ENCODE results near the gene RIC3.
"Not testable (repeated sequence)": the region's sequence is repeated elsewhere in the genome, so short reads cannot be mapped to it uniquely, and the experiment has no call there.

The RIC3 gene

DNA sequence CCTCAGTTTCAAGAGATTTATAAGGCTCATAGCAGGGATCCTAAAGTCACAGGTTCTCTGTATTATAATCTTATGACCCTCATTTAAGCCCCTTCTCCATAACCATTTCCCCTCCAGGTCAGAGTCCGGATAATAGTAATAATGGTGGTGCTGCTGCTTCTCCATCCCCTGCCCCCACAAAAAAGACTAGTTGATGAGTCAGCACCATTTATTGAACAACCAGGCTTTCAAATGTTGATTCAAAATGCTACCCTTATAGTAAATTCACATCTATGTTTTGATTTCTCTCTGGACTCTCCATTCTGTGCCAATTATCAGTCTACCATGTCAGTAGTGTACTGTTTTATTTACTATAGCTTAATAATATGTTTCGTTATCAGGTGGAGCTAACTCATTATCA is 17.6 kb upstream of the RIC3 start:
- no peak for DNase-seq

DNA sequence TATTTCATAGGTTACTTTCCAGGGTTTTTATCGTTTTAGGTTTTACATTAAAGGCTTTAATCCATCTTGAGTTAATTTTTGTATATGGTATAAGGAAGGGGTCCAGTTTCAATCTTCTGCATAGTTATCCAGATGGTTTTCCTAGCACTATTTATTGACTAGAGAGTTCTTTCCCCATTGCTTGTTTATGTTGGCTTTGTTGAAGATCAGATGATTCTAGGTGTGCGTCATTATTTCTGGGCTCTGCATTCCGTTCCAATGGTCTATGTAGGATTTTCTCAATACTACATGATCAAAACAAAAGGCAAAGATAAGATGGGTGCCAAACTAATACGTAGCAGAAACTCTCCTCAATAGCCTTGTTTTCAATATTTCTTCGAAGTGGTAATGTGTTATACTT is 14.3 kb upstream of the RIC3 start:
- no peak for DNase-seq

DNA sequence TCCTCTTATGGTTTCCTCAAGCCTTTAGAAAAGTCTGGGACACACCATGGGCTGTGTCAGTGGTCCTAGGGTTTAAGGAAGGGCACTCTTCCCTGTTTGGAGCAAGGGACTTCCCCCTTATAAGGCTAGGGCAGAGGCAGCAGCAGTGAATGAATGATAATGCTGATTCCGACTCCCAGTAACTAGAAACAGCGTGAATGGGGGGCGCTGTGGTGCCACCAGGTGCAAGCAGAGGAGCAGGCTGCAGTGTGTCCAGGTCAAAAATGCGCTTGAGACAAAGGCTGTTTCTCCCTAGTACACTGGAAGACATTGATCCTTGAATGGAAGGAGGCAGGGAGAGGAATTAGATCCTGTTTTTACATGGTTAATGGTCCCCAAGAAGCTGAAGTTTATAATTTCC is 11.6 kb upstream of the RIC3 start:
- DNase-seq = no peak

DNA sequence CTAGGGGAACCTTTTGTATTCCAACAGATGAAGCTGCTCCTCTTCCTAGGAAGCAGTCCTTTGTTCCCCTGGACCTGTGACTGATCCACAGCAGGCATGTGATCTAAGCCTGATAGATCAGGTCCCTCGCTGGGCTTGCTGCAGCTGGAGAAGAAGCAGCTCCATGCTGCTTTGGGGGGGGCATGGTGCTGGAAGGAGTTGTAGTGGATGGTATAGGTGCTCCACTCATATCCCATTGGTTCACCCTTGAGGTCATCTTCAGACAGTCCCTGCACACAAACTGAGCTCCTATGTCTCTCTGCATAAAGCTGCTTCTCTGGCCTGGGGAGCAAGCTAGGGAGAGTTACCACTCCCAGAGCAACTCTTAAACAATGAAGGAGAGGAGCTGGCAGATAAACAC is 9.5 kb upstream of the RIC3 start:
- DNase-seq = no peak

DNA sequence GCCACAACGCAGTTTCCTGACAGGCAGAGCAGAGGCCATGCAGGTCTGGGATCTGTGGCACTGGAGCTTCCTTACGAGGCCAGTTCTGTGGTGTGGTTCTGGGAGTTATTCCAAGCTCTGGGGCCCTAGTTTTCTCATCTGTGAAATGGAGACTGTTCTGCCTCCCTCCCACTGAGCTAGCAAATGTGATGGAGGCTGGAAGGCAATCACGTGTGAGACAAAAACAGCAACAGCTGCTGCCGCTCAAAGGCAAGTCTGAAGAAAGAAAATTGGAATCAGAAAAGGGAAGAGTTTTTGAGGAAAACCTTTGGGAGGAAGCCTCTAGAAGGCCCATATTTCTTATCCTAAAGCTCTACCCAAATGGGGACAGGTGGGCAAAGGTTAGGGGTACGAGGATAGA is 8.3 kb upstream of the RIC3 start:
- no peak for DNase-seq

DNA sequence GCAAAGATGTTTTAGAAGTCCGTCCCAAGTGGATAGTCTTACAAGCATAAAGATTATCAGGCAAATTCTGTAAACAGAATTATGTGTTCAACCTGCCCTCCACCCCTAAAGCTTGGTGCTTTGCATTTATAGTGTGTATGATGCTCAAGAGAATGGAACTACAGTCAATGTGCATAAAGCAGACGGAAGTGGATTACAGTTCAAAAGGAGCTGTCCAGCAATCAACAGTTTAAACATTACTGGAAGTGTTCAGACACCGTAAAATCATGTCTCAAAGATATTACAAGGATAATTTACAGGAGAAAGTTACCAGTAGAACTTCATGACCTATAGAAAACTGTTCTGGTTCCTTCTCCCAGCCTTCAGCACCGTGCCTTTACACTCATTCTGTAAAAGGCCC is 1.0 kb downstream of the RIC3 start:
- DNase-seq = no peak

DNA sequence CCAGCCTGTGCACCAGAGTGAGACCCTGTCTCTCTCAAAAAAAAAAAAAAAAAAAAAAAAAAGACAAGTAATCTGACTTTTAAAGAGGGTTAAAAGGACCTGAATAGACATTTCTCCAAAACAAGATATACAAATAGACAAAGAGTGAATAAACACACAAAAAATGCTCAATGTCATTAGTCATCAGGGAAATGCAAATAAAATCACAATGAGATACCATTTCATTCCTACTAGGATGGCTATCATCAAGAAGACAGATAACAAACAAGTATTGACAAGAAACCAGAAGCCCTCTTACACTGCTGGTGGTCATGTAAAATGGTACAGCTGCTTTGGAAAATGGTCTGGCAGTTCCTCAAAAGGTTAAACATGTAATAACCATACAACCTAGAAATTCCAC is 4.1 kb downstream of the RIC3 start:
- no peak for DNase-seq

DNA sequence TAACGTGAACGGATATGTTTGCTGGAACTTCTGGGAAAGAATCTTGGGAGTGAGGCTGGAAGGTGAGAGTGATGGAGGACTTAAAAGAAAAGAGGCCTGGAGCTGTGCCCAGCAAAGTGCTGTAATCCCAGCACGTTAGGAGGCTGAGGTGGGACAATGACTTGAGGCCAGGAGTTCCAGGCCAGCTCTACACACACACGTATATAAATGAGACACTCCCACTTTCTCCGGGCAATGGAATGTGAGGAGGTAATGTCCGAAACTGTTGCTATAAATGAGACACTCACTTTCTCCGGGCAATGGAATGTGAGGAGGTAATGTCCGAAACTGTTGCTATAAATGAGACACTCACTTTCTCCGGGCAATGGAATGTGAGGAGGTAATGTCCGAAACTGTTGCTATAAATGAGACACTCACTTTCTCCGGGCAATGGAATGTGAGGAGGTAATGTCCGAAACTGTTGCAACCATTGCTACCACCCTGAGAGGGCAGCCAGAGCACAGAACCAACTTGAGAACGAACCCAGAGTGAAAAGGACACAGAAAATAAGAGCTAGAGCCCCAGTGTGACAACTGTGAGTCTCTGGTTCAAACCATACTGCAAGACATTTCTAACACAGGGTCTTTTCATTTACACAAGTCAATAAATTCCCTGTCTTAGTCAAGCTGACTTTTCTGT is 7.1 kb downstream of the RIC3 start:
- DNase-seq = not testable (repeated sequence)

DNA sequence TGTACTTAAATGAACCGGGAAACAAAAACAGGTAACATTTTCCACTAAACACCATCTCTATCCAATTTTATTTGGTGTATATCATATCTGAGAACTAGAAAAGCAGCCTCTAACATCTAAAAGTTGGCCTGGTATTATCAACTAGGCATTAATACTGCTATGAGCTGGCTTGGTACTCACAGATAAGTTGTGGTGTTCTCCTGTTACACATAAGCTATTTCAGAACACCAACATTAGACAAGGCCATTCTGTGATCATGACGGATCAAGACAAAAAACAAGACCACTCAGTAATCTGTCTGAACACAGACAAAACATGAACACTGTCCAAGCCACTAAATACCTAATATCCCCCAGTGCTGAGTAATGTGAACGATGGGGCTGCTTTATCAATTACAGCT is 11.9 kb downstream of the RIC3 start:
- no peak for DNase-seq

DNA sequence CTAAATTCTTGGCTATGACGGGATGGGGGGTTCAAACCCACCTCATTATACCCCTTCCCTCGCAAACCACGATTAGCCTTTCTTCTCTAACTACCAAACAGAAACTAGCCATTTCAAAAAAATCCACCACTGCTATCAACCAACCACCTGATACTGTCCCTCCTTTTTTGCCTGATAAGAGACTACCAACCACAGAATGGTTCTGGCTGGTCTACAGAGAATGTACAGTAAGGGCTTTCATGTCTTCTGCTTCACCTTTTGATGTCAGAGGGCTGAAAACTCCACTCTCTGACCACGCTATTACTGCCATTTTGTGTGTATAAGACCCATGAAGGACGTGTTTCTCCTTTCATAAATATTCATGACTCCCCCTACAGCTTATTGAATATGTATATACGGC is 19.1 kb downstream of the RIC3 start:
- no peak for DNase-seq

DNA sequence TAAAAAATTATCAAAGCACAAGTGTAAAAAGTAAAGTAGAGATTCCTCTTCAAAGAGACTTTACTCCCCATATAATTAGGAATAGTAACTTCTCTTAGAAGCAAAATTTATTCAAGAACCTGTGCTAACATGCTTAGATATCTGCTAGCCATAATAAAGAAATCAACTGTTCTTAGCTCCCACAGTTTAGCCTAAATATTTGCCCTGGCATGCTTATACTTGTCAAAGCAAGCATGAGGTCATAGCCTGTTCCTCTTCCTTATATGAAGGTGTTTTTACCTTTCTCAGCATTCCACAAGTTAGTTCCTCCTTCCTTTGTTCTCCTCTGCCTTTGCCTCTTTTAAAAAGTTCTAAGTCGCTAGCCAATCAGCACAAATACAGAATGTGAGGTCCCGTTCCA is 30.3 kb downstream of the RIC3 start:
- no peak for DNase-seq

DNA sequence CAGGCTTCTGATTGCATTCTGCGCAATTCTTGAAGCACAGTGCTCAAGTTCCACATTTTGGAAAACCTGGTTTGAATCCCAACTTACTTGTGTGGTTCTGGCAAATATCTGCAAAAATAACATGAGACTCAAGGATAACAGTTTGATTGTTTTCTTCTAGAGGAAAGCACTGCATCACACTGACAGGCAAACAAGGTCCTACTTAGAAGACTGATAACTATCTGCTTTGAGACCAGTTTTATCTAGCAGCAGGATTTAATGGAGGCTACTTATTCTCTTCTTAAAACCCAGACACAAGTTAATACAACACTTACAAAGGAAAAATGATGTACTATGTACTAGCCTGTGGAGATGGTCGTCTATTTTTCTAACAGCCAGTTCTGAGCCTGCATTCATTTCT is 41.4 kb downstream of the RIC3 start:
- no peak for DNase-seq

DNA sequence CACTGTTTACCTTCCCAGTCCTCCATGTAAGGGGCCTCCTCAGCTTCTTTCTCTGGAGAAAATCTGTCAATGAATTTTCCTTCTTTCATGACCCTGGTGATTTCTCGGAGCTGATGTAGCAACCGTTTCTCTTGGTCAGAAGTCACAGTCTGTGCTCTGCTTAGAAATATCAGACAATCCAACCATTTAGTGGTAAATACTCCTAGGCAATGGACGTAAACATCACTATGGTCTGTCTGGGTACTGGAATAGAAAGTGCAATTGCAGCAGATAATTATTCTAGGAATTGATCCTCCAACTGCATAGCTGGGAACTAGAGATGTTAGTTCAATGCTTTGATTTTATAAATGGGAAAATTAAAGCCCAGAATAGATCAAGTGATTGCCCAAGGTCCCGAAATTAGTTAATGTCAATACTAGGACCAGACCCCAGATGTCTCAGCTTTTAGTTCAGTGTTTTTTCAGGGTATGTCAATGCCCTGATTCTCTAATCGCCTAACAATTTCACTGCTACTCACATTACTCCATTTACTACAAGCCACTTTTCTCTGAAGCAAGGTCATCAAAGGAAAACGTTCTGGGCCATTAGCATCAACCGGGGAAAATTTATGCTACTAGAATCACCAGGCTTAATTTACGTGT is 42.1 kb downstream of the RIC3 start:
- no peak for DNase-seq

DNA sequence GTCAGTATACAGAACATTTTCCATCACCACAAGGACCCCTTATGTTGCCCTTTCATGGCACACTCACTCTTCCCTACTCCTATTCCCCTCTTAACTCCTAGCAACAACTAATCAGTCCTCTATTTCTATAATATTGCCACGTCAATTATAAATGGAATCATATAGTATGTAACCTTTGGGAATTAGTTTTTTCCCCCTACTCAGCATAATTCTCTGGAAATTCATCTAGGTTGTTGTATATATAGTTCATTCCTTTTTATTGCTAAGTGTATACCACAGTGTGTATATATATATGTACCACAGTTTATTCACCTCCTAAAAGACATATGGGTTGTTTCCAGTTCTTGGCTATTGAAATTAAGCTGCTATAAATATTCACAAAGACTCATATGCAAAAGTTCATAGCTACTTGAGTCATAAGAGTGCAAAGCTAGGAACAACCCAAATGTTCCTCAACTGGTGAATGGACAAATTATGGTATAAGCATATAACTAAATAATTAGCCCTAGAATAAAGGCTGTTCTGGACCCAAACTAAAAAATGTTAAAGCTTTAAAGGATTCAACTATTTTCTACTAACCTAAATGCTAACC is 46.6 kb downstream of the RIC3 start:
- no peak for DNase-seq

DNA sequence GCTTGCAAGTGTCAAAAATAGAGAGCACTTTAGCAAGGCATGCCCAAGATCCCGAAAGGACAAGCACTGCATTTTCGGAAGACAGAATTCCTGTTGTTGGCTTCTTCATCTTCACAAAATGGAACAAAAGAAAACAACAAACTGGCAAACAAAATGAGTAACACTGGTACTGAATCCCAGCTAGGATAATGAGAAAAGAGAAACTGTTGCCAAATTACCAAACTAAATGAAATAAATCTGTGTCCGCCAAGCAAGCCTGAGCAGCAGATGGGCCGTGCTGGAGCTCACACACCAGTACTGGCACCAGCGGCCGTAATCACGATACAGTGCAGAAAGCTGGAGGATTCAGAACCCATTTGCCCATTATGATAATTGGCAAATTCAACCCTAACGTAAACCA is 57.2 kb downstream of the RIC3 start:
- DNase-seq = no peak

DNA sequence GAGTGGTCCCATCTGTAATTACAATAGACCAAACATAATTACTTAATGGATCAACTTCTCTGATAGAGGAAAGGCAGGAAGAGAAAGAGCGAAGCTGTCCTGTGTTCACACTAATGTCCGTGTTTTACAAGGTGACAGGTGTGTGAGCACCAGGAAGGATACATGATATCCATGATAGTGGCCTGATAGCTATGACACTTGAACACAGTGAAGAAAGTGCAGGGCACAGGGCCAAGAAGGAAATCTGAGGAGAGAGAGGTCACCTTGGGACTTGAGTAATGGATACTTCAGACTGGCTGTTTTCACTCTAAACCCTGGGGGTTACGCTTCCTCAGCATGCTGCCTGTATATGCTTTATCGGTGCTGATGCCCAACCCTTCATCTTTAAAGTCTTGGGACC is 58.4 kb downstream of the RIC3 start:
- DNase-seq = no peak

DNA sequence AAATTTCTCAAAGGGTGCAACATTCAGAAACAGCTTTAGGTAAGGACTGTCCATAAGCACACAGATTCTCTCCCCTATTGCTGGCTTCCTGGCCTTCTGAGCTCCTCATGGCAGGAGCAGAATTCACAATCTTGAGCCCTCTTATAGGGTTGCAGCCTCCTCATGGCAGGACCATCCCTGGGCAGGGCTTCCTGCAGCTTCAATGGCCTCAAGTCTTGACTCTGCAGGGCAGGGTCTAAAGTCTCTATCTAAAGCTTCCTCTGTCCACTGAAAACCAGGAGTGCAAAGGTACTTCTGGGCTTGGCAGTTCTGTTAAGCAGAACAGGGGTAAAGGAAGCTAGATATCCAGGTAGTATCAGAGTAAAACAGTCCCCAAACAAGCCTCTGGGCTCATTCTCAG is 59.1 kb downstream of the RIC3 start:
- no peak for DNase-seq

DNA sequence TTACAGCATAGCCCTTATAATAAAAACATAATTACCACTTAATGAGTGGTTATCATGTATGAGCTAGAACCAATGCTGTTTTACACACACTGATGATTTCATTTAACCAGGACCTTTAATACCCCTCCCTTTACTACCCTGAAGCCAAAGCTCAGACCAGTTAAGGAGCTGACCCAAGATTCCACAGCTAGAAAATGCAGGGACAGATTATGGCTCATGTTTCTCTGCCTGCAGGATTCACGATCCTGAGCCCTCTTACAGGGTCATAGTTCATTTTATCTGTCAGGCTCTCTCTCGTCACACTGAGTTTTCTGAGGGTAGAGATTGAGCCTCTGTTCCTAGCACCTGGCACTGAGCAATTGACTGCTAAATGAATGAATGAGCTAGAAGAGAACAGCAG is 60.4 kb downstream of the RIC3 start:
- no peak for DNase-seq

DNA sequence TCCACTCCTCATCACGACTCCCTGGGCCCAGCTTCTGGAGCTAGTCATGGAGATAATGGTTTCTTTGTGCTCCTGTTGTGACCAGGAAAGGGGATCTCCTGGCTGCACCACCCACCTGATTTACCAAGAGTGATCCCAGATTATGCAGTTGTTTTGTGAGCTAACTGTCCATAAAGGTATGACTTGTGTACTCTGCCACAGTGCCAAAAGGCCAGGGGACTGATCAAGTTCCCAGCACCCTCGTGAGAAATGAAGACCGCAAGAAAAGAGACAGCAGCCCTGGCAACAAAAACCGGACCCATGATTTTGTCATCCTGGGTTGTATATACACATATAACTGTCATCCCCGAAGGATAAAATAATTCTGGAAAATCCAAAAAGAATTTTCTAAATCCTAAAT is 61.2 kb downstream of the RIC3 start:
- DNase-seq = no peak

DNA sequence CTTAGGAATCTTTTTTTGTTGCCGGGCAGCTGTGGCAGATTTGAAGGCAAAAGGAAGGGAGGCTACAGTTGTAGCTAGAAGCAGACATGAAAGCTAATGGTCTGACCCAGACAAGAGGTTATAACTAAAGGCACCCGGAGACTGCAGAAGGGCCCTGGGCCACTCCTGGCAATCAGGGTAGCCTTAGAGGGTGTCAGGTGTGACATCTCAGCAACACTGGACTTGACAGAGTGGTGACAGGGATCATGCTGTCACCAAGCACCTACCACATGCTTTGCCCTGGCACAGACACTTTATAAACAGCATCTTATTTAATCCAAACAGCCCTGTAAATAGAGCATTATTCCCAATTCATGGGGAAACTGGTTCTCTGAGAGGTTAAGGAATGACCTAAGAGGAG is 62.1 kb downstream of the RIC3 start:
- DNase-seq = no peak

DNA sequence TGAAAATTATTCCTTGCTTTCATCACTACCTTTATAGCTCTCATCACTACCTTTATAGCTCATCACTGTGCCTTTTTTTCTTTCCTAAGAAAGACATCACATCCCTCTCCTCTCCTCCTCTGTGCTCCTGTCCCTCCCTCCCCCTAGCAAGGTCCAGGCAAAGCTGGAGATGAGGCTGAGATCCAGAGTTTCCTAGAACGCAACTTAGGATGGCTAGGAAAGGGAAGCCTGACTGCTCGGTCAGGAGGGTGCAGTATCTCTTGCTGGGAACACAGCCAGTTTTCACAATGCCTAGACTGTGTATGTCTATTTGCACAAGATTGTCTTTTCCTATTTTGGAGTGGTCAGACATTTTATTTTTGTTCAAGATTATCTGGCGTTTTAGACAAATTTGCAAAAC is 63.2 kb downstream of the RIC3 start:
- no peak for DNase-seq

DNA sequence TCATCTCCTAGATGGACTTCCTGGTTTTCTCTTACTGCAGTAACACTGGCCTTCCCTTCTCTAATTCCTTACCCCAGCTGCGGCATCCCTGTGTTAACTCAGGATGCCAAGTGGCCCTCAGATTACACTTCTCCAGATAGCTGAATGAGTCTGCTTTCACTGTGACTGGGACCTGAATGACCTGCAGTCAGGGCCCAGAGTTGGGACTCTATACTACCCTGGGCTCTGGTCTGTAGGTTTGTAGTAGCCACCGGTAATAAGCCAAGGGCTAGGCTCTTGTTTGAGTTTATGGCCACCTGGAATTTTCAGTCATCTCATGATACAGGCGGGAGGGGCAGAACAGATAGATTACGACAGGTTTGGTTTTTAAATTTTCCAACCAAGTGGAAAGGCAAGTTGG is 63.7 kb downstream of the RIC3 start:
- DNase-seq = no peak

DNA sequence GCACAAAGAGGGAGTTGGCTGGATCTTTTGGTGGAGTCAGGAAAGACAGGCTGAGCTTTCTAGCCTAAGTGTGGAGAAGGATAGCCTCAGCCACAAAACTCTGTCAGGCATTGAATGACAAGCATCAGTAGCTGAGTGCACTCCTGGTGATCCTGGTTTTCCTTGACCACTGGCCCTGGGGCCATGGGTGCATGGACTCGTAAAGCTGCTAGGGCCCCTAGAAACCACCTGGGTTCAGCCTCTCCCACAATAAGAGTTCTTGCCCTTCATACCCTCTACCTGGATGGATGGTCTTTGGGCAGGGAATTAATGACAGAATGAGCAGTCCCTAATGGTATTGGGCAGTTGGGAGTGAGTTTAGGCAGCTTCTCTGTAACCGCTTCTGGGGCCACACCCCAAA is 64.9 kb downstream of the RIC3 start:
- no peak for DNase-seq

DNA sequence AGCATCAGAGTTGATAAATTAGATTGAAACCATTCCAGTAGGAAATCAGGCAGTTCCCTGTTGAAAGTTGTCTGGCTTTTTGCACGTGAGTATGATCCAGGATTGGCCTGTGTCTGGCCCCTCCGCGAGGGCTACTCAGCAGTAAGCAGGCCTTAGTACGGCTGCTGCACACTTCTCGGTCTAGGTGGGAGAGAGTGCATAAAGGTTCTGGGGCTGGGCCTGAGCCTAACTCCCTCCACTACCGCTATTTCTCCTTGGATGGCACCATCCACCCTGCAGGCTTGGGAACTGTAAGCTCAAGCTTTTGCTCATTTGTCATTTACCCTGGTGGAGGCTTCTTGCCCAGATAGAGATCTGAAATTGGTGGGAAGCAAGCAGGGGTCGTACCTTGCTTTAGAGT is 65.9 kb downstream of the RIC3 start:
- no peak for DNase-seq
